Stimulated activated CD4-positive, alpha-beta T cell treated with anti-CD3 and anti-CD28 coated beads, Interleukin-12 subunit alpha, Interleukin-12 subunit beta, amount 100 ng/mL, for 24 hours (primary cell): ENCODE data around the gene TBP.

ENCODE experiments used
- DNase-seq, 2 experiments: peaks; one replicate each; pipeline ENCODE4 v3.0.0-alpha.2; 2020; ENCODE audit warnings: low read depth in 2 of 2

Gene TBP

DNA sequence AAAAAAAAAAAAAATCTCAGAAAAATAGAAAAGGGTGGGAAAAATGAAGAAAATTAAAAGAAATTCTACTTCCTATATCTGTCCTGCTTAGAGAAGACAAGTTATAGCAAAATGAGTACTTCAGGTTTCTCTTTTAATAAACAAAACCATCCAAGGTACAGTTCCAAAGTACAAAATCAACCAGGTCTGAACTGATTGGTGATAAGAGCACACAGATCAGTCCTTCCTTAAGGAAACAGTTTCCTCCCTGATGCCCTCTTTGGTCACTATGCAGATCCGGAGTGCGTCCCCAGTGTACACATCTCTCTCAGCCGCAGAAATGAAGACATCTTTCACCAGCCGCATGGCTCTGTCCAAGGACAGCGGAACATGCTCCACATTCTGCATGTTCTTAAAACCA is 19.2 kb upstream of the TBP start:
- DNase-seq = no peak

- no peak for DNase-seq
These were observed 17.5 kb upstream of the TBP start for GRCh38 chr6:170536671-170537070.

DNA sequence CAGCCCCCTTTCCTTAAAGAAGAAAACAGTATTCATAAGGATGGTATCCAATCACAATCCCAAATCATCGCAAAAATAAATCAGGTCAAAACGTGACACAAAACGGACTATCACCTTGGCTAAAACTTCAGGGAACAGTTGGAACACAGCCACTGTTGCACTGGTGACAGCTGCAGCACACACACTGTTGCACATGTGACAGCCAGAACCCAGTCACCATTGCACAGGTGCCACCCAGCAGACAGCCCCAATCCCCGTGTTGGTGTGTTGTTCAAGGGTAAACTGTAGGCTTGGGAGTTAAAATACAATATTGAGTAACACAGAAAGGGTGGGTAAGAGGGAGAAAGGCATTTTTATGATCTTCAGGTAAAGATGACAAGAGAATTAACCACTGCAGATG is 16.8 kb upstream of the TBP start:
- no peak for DNase-seq

GRCh38 chr6:170542031-170542719 is 12.0 kb upstream of the TBP start:
- DNase-seq = no peak

DNA sequence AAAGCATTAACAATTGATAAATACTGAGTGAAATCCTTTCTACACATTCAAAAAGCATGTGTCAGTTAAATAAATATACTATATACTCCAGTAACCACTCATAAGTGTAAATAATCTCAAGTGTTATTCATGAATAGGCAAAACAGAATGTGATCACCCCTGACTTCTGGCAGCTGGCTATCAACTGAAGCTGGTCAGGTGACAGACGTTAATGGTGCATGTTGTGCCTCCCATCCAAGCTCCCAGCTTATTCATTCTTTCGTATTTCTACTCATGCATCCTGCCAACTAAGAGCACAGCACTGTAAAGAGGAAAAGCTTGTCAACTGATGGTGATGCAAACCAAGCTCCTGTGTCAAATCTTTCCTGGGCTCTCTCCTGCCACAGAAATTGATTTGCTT is 8.8 kb upstream of the TBP start:
- DNase-seq = no peak

GRCh38 chr6:170552765-170553533 is 1.2 kb upstream of the TBP start, which contains the start of gene PSMB1:
Gene PSMB1, minus strand, starts transcription at chr6:170553307. Its CDS starts 65 bp downstream, at chr6:170553242.
- DNase-seq = peak; percentile 82

- no peak for DNase-seq
These were observed 596 bp upstream of the TBP start for GRCh38 chr6:170553534-170554012.

DNA sequence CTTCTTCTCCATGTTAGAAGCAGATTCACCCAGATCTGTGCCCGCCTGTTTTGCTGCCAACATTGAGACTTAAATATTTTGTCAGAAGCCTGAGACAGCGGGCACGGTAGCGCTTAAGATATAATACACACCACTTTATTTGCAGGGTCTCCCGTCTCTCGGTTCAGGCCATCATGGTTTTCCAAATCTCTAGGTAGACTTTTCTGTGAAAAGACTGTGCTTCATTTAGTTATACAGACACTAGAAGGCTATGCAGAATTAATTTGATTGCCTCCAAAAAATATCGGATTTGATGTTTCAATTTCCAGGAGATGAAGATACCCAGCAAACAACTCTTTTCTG is 598 bp downstream of the TBP start:
- no peak for DNase-seq

DNA sequence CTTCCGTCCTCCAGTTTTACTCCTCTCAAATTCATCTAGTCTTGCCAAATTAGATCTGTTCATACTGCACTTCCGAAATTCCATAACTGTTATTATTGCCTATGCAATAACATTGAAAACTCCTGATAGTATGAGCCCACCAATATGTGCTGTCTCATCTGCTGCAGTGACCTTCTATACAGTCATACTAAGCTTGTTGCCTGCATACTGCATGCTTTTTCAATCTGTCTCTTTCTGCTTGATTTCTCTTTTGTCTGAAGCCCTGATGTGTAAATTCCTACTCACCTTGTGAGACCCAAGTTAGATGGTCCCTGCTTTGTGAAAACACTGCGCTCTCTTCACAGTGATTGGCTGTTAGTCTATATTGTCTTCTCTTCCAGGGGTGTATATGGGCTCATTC is 1.1 kb downstream of the TBP start:
- no peak for DNase-seq

- no peak for DNase-seq
These were observed 7.4 kb downstream of the TBP start for GRCh38 chr6:170561555-170561954.

GRCh38 chr6:170564936-170565530 is 10.9 kb downstream of the TBP start:
- DNase-seq = no peak

- DNase-seq = no peak
These were observed 18.7 kb downstream of the TBP start for GRCh38 chr6:170572704-170573466.

- DNase-seq = no peak
These were observed 21.1 kb downstream of the TBP start for GRCh38 chr6:170575250-170575649.

GRCh38 chr6:170578909-170579308 is 24.7 kb downstream of the TBP start:
- no peak for DNase-seq

- no peak for DNase-seq
These were observed 29.6 kb downstream of the TBP start for GRCh38 chr6:170583756-170584180.

DNA sequence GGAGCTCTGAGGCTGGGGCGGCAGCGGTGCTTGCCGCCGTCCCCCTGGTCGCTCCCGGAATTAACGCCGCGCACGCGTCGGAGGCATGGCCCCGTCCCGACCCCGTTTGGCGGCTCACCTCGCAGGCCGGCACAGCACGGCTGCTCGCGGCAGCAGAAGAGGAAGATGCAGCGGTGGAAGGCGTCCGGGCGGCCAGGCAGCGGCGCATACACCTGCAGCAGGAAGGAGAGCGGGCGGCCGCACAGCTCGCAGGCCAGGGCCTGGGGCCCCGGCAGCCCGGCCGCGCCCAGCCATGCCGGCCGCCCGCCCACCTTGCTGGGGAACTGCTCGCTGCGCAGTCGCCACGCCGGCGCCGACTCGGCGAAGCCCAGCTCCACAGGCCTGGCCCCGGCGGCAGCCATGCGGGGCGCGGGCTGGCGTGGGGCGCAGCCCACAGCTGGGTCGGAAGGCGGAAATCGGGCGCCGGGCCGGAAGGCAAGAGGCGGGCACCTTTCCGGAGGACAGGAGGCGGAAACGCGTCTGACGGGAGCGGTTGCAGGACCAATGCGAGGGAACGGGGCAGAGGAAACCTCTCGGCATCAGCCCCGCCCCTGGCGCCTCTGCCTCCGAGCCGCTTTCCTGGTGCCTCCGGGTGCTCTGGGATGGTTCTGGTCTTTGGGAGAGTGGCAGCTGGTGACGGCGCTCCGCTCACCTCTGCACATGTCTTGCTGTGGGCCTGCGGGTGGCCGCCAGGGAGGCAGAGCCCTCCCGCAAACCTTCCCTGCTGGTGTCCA is 30.2 kb downstream of the TBP start, which contains the start of gene PDCD2:
PDCD2 (minus strand) TSS at position 457 of the 773 bp plus-strand sequence; CDS start at position 401, 56 bp downstream.
- DNase-seq = peak; percentile 88 to 90

DNA sequence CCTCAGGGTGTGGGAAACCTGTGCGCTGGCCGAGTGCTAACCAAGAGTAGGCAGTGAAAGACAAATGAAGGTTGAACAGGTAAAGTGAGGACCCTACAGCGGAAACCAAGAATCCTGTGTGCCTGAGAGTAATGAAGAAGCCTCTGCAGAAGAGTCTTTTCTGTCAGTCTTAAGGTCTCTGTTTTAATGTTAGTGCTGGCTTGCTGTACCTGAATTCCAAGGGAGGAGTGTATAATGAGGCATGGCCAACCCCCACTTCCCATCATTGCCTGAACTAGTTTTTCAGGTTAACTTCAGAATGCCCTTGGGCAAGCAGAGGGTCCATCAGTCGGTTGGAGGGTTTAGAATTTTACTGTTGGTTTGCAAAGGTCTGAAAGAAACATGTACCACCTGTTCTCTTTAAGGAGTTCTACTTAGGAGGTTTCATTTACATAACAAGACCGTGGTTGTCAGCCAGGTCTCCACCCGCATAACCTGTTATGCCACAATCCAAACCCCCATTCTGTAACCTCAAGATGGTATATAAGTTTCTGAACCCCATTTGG is 30.9 kb downstream of the TBP start:
- DNase-seq = no peak

DNA sequence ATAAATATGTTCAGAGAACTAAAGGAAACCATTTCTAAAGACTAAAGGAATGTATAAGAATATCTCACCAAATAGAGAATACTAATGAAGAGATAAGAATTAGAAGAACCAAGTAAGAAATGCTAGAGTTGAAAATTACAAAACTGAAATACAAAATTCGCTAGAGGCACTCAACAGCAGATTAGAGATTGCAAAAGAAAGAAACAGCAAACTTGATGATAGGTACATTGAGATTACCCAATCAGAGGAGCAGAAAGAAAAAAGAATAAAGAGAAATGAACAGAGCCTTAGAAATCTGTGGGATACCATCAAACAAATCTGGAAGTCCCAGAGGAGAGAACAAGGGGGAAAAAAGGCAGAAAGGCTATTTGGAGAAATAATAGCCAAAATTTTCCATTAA is 36.6 kb downstream of the TBP start:
- no peak for DNase-seq

- no peak for DNase-seq
These were observed 42.3 kb downstream of the TBP start for GRCh38 chr6:170596426-170596825.

- no peak for DNase-seq
These were observed 43.1 kb downstream of the TBP start for GRCh38 chr6:170597278-170597677.
